SHP77 treated with DMSO at 0.1 percent for 48 hours (cell line): ENCODE results near the gene SNX25.

ENCODE experiments used
- DNase-seq: peaks from one replicate; lab custom pipeline; 2025; lab: John Stamatoyannopoulos, UW

SNX25 gene

GRCh38 chr4:185265942-185266341 lies 56.5 kb downstream of the SNX25 start:
- DNase-seq = no peak

GRCh38 chr4:185269286-185269685 lies 59.9 kb downstream of the SNX25 start:
- DNase-seq = no peak

- DNase-seq = no peak
These were observed 60.6 kb downstream of the SNX25 start for GRCh38 chr4:185270037-185270436.

GRCh38 chr4:185270885-185271284 lies 61.5 kb downstream of the SNX25 start:
- no peak for DNase-seq

GRCh38 chr4:185272245-185272644 lies 62.8 kb downstream of the SNX25 start:
- DNase-seq = no peak

- no peak for DNase-seq
These were observed 66.1 kb downstream of the SNX25 start for GRCh38 chr4:185275501-185275900.

- no peak for DNase-seq
These were observed 66.6 kb downstream of the SNX25 start for GRCh38 chr4:185276036-185276435.

- DNase-seq = no peak
These were observed 69.3 kb downstream of the SNX25 start for GRCh38 chr4:185278716-185279115.

GRCh38 chr4:185280608-185281007 lies 71.2 kb downstream of the SNX25 start:
- DNase-seq = no peak

GRCh38 chr4:185282968-185283367 lies 73.6 kb downstream of the SNX25 start:
- DNase-seq = no peak

- no peak for DNase-seq
These were observed 74.3 kb downstream of the SNX25 start for GRCh38 chr4:185283723-185284122.

GRCh38 chr4:185285632-185286393 lies 76.4 kb downstream of the SNX25 start:
- DNase-seq = no peak

- DNase-seq = no peak
These were observed 77.2 kb downstream of the SNX25 start for GRCh38 chr4:185286571-185286970.

GRCh38 chr4:185287031-185287430 lies 77.6 kb downstream of the SNX25 start:
- DNase-seq = no peak

GRCh38 chr4:185290018-185290607 lies 80.7 kb downstream of the SNX25 start:
- DNase-seq = no peak

- no peak for DNase-seq
These were observed 81.3 kb downstream of the SNX25 start for GRCh38 chr4:185290656-185291055.

GRCh38 chr4:185293202-185293601 lies 83.8 kb downstream of the SNX25 start:
- DNase-seq = no peak

GRCh38 chr4:185296665-185297460 lies 87.5 kb downstream of the SNX25 start:
- no peak for DNase-seq

GRCh38 chr4:185298728-185299430 lies 89.5 kb downstream of the SNX25 start:
- no peak for DNase-seq

- no peak for DNase-seq
These were observed 95.1 kb downstream of the SNX25 start for GRCh38 chr4:185304541-185304940.

- no peak for DNase-seq
These were observed 95.7 kb downstream of the SNX25 start for GRCh38 chr4:185304944-185305690.
